A549 (cell line): ENCODE results near the gene IL36B. TPM values are rescaled to one million over a fixed set of nuclear protein-coding genes. Genes with fewer than 3 reads are reported as not detected.

Source experiments
- ATAC-seq, 2 experiments: fragments of 200-7000 bp in 1 of 2; fragments of >200 bp in 1 of 2; cut with Nextera tagmentation in 1 of 2; cut with Tn5 transposase in 1 of 2; 3 replicates each; pipeline versions ENCODE4 v1.8.0 to v1.9.1; 2018 to 2020; ENCODE audit warnings: mild to moderate bottlenecking in 1 of 2, moderate library complexity in 1 of 2
- CTCF ChIA-PET: fragments of 300-600 bp; sonication (Branson Sonifier 250); formaldehyde crosslinking; extraction: SDS; loops from one replicate; lab custom pipeline; 2021; ENCODE audit warnings: antibody characterized with exemption, inconsistent platforms; lab: Yijun Ruan, JAX
- POLR2A ChIA-PET: fragments of 350-600 bp; formaldehyde crosslinking; extraction: SDS; loops from one replicate; lab custom pipeline; 2021; ENCODE audit warnings: antibody characterized with exemption, inconsistent platforms; lab: Yijun Ruan, JAX
- DNase-seq, 2 experiments: peaks; one replicate each; pipeline versions ENCODE4 v3.0.0 to v3.0.0-alpha.2; 2011 to 2016; ENCODE audit warnings: low read depth in 1 of 2, low spot score in 1 of 2
- FAIRE-seq: peaks from 2 replicates; lab custom pipeline; 2011; peaks lifted over from hg19 to GRCh38; lab: Jason Lieb, UNC
- H3K27ac ChIP-seq, 2 experiments: fragments of >200 bp; sonication (Bioruptor Twin); formaldehyde crosslinking; 3 replicates each; pipeline ENCODE4 v1.5.1; 2016 to 2017
- H3K4me1 ChIP-seq: fragments of >200 bp; sonication (Bioruptor Twin); formaldehyde crosslinking; 3 replicates; pipeline ENCODE4 v1.6.1; 2016
- H3K4me2 ChIP-seq: fragments of >200 bp; sonication (Bioruptor Twin); formaldehyde crosslinking; 3 replicates; pipeline ENCODE4 v1.6.1; 2016
- H3K4me3 ChIP-seq: fragments of >200 bp; sonication (Bioruptor Twin); formaldehyde crosslinking; 3 replicates; pipeline ENCODE4 v1.5.1; 2016
- H3K9me3 ChIP-seq: fragments of >200 bp; sonication (Bioruptor Twin); formaldehyde crosslinking; 3 replicates; pipeline ENCODE4 v1.6.1; 2016
- BHLHE40 ChIP-seq: IDR thresholded peaks from 2 replicates; pipeline ENCODE4 v1.6.1; 2012; ENCODE audit warnings: low read depth, low read length, inconsistent platforms
- EHF ChIP-seq: fragments of 250-450 bp; sonication (Bioruptor Pico); IDR thresholded peaks from 2 replicates; pipeline ENCODE4 v1.5.0; 2020; ENCODE audit warnings: mild to moderate bottlenecking
- ESRRA ChIP-seq: fragments of 150-350 bp; IDR thresholded peaks from 2 replicates; pipeline ENCODE4 v1.6.1; 2014; ENCODE audit warnings: mild to moderate bottlenecking, low read length, borderline replicate concordance
- GATA3 ChIP-seq: IDR thresholded peaks from 2 replicates; pipeline ENCODE4 v1.6.1; 2012; ENCODE audit warnings: borderline replicate concordance
- HOXB5 ChIP-seq: fragments of 250-450 bp; sonication (Bioruptor Pico); IDR thresholded peaks from 2 replicates; pipeline ENCODE4 v1.5.0; 2020; ENCODE audit warnings: mild to moderate bottlenecking, moderate library complexity
- MYC ChIP-seq: IDR thresholded peaks from 2 replicates; pipeline ENCODE4 v1.6.1; 2012; ENCODE audit warnings: mild to moderate bottlenecking, inconsistent platforms, low read length, improper control_type of control experiment, borderline replicate concordance
- RAD21 ChIP-seq, 2 experiments: fragments of >200 bp in 1 of 2; sonication (Bioruptor Twin) in 1 of 2; formaldehyde crosslinking in 1 of 2; IDR thresholded peaks in 1 of 2; conservative IDR thresholded peaks in 1 of 2; 2 replicates in 1 of 2; 3 replicates in 1 of 2; pipeline ENCODE4 v1.6.1; 2012 to 2018; ENCODE audit warnings: inconsistent platforms in 1 of 2
- RFX5 ChIP-seq: fragments of 450-650 bp; IDR thresholded peaks from 2 replicates; pipeline ENCODE4 v1.7.1; 2014; ENCODE audit warnings: antibody characterized with exemption, mild to moderate bottlenecking, moderate library complexity
- TFCP2L1 ChIP-seq: fragments of 250-450 bp; sonication (Bioruptor Pico); IDR thresholded peaks from 2 replicates; pipeline ENCODE4 v1.5.0; 2021; ENCODE audit warnings: mild to moderate bottlenecking
- TP53 ChIP-seq: fragments of 250-450 bp; sonication (Bioruptor Pico); IDR thresholded peaks from 2 replicates; pipeline ENCODE4 v1.5.0; 2021; ENCODE audit warnings: mild to moderate bottlenecking, moderate library complexity
- ZNF302 ChIP-seq: fragments of 250-450 bp; sonication (Bioruptor Pico); IDR thresholded peaks from 2 replicates; pipeline ENCODE4 v1.9.0; 2021; ENCODE audit warnings: inconsistent platforms, mild to moderate bottlenecking, moderate library complexity
- WGBS: methylation state at CpG from one replicate; pipeline ENCODE4 v1.1.6; 2017; ENCODE audit errors: missing lambda C conversion rate; 5-methylcytosine and 5-hydroxymethylcytosine counted together
- polyA plus RNA-seq, 4 experiments: library from polyadenylated mRNA; depleted of rRNA in 3 of 4; stranded (reverse); fragments of >200 nt; fragmentation: RNase III in 1 of 4; extraction: RNeasy Plus Mini Kit Qiagen cat#74134 plus additional on column Dnase treatment in 1 of 4; gene quantifications; 2 replicates in 3 of 4; 3 replicates in 1 of 4; pipeline ENCODE4 v1.2.3, GENCODE V29; 2011 to 2017
- small RNA-seq, 6 experiments: library from RNA; depleted of rRNA; stranded (forward); fragments of <200 nt; gene quantifications; one replicate each; pipeline ENCODE3, GENCODE V24; 2012
- TF ChIP-seq, protein P1 (sequence below): fragments of >200 bp; sonication (Bioruptor Twin); formaldehyde crosslinking; IDR thresholded peaks from 3 replicates; pipeline ENCODE4 v1.5.1; 2016
- TF ChIP-seq, protein P2 (sequence below): fragments of >200 bp; sonication (Bioruptor Twin); formaldehyde crosslinking; IDR thresholded peaks from 2 replicates; pipeline ENCODE4 v1.6.1; 2016

The IL36B gene
- polyA plus RNA-seq, 2 of the 4 experiments (the other 2 are of a cell fraction) = not detected

DNA sequence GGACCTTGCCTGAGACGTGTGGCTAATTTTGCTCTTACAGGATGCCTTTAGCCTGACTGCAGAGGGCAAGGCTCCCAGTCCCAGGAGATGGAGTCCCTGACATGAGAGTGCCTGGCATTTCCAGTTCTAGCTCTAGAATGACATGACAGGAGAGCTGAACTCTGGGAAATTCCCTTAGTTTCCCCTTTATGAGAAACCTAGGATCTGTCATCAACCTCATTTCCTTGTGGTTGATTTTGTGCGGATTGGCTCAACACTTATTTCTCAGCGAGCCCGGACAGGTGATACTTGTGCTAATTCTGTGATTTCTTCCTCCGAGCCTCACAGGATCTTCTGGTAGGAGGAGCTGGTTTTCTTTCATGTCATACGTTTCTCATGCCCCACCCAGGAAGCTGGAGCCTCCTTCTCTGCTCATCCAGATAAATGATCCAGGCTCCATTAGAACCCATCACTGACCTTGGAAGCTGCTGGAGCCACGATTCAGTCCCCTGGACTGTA lies 75.1 kb downstream of the IL36B start, which contains the start of gene IL36G:
TSS of gene IL36G (plus strand) at position 448 of the 498 bp plus-strand sequence. CDS start 633 bp downstream, outside the sequence.
- CTCF ChIA-PET = interaction anchor here (1.2 kb wide), 3 partner anchors 17 to 49 kb away, joined by 3 to 4 read pairs (median 3); no protein-coding TSS in a partner anchor

More for the DNA sequence above, 75.1 kb downstream of the IL36B start, which contains the start of gene IL36G:
- TF ChIP-seq, protein P1, sequence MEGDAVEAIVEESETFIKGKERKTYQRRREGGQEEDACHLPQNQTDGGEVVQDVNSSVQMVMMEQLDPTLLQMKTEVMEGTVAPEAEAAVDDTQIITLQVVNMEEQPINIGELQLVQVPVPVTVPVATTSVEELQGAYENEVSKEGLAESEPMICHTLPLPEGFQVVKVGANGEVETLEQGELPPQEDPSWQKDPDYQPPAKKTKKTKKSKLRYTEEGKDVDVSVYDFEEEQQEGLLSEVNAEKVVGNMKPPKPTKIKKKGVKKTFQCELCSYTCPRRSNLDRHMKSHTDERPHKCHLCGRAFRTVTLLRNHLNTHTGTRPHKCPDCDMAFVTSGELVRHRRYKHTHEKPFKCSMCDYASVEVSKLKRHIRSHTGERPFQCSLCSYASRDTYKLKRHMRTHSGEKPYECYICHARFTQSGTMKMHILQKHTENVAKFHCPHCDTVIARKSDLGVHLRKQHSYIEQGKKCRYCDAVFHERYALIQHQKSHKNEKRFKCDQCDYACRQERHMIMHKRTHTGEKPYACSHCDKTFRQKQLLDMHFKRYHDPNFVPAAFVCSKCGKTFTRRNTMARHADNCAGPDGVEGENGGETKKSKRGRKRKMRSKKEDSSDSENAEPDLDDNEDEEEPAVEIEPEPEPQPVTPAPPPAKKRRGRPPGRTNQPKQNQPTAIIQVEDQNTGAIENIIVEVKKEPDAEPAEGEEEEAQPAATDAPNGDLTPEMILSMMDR = no peak
- TF ChIP-seq ESRRA = no peak
- TF ChIP-seq RAD21 (conservative IDR thresholded peaks at IDR 0.05 in 1 of 2, IDR thresholded peaks at IDR 0.05 in 1 of 2) = no peak
- TF ChIP-seq ZNF302 = no peak
- TF ChIP-seq EHF (CRISPR knock-in tag) = no peak
- TF ChIP-seq TP53 (CRISPR knock-in tag) = no peak
- TF ChIP-seq, protein P2, sequence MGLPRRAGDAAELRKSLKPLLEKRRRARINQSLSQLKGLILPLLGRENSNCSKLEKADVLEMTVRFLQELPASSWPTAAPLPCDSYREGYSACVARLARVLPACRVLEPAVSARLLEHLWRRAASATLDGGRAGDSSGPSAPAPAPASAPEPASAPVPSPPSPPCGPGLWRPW = no peak
- TF ChIP-seq GATA3 = no peak
- no peak for TF ChIP-seq TFCP2L1
- TF ChIP-seq HOXB5 = no peak
- TF ChIP-seq RFX5 = no peak
- no peak for TF ChIP-seq BHLHE40
- no peak for TF ChIP-seq MYC
- FAIRE-seq (no peak), ATAC-seq (no peak), DNase-seq (no peak)
- no peaks in the 10 kb centered on the region for H3K4me1 ChIP-seq
- POLR2A ChIA-PET = no interaction called here
- H3K4me3 ChIP-seq = no peak within 1 kb of the TSS
- no peak within 1 kb of the TSS for H3K27ac ChIP-seq
- WGBS = 41% methylated on average over 7 of the region's 7 CpGs
- H3K4me2 ChIP-seq = no peak within 1 kb of the TSS
- no peaks in the 10 kb centered on the region for H3K9me3 ChIP-seq

Small RNAs within 50 kb of the gene (small RNA-seq; reads per million reads assigned to genes)
- gene HMGN2P23 = 0 reads per million in 6 experiments
- 0 to 22.3 (median 0.10) reads per million in 6 experiments for gene RNU6-1180P

Other genes starting within 250 kb of the IL36B start
- gene IL1B, start 216.1 kb downstream of the IL36B start, polyA plus RNA-seq (2011; rRNA removed) = 0.70 and 0.98 TPM in 2 replicates
- gene IL1B, start 216.1 kb downstream of the IL36B start, polyA plus RNA-seq (2017; fragmentation: RNase III; extraction: RNeasy Plus Mini Kit Qiagen cat#74134 plus additional on column Dnase treatment) = 0.14 to 0.54 TPM (median 0.38 TPM) in 3 replicates
- not detected in 2 replicates for gene IL37, start 141.7 kb downstream of the IL36B start, polyA plus RNA-seq (2011; rRNA removed)
- gene IL37, start 141.7 kb downstream of the IL36B start, polyA plus RNA-seq (2017; fragmentation: RNase III; extraction: RNeasy Plus Mini Kit Qiagen cat#74134 plus additional on column Dnase treatment) = not detected in 3 replicates
- 0.13 and 0.16 TPM in 2 replicates for gene IL36G, start 74.9 kb downstream of the IL36B start, polyA plus RNA-seq (2011; rRNA removed)
- not detected in 3 replicates for gene IL36G, start 74.9 kb downstream of the IL36B start, polyA plus RNA-seq (2017; fragmentation: RNase III; extraction: RNeasy Plus Mini Kit Qiagen cat#74134 plus additional on column Dnase treatment)
- not detected in 2 replicates for gene IL36A, start 47.4 kb downstream of the IL36B start, polyA plus RNA-seq (2011; rRNA removed)
- gene IL36A, start 47.4 kb downstream of the IL36B start, polyA plus RNA-seq (2017; fragmentation: RNase III; extraction: RNeasy Plus Mini Kit Qiagen cat#74134 plus additional on column Dnase treatment) = not detected in 3 replicates
- gene IL36RN, start 6.3 kb upstream of the IL36B start, polyA plus RNA-seq (2011; rRNA removed) = not detected in 2 replicates
- gene IL36RN, start 6.3 kb upstream of the IL36B start, polyA plus RNA-seq (2017; fragmentation: RNase III; extraction: RNeasy Plus Mini Kit Qiagen cat#74134 plus additional on column Dnase treatment) = not detected in 3 replicates
- gene IL1F10, start 15.1 kb upstream of the IL36B start, polyA plus RNA-seq (2011; rRNA removed) = not detected in 2 replicates
- not detected in 3 replicates for gene IL1F10, start 15.1 kb upstream of the IL36B start, polyA plus RNA-seq (2017; fragmentation: RNase III; extraction: RNeasy Plus Mini Kit Qiagen cat#74134 plus additional on column Dnase treatment)
- not detected in 2 replicates for gene IL1RN, start 74.7 kb upstream of the IL36B start, polyA plus RNA-seq (2011; rRNA removed)
- gene IL1RN, start 74.7 kb upstream of the IL36B start, polyA plus RNA-seq (2017; fragmentation: RNase III; extraction: RNeasy Plus Mini Kit Qiagen cat#74134 plus additional on column Dnase treatment) = 0.13 TPM in 1 of 3 replicates, not detected in the others
- 5.4 and 6.7 TPM in 2 replicates for gene PSD4, start 121.1 kb upstream of the IL36B start, polyA plus RNA-seq (2011; rRNA removed)
- 13.9 to 21.6 TPM (median 21.1 TPM) in 3 replicates for gene PSD4, start 121.1 kb upstream of the IL36B start, polyA plus RNA-seq (2017; fragmentation: RNase III; extraction: RNeasy Plus Mini Kit Qiagen cat#74134 plus additional on column Dnase treatment)
- gene PAX8, start 226.1 kb upstream of the IL36B start, polyA plus RNA-seq (2011; rRNA removed) = 0.71 and 1.0 TPM in 2 replicates
- gene PAX8, start 226.1 kb upstream of the IL36B start, polyA plus RNA-seq (2017; fragmentation: RNase III; extraction: RNeasy Plus Mini Kit Qiagen cat#74134 plus additional on column Dnase treatment) = 0.81 to 1.7 TPM (median 1.5 TPM) in 3 replicates